KMS-11 (cell line): ENCODE results near the gene JUND.

Experiments
- H2AFZ ChIP-seq: fragments of 200-600 bp; sonication (generic); 2 replicates; pipeline ENCODE4 v1.6.1; 2016; ENCODE audit warnings: antibody characterized with exemption, mixed run types, low read depth
- H3K27ac ChIP-seq: fragments of 200-600 bp; sonication (generic); 2 replicates; pipeline ENCODE4 v1.6.1; 2016; ENCODE audit warnings: mild to moderate bottlenecking, mixed run types
- H3K27me3 ChIP-seq: fragments of 200-600 bp; sonication (generic); 2 replicates; pipeline ENCODE4 v1.6.1; 2017; ENCODE audit warnings: mild to moderate bottlenecking, low read depth, mixed run types, moderate library complexity; ENCODE audit not compliant: insufficient read depth
- H3K36me3 ChIP-seq: fragments of 200-600 bp; sonication (generic); 2 replicates; pipeline ENCODE4 v1.6.1; 2017; ENCODE audit warnings: mild to moderate bottlenecking, mixed run types; ENCODE audit not compliant: insufficient read depth
- H3K4me1 ChIP-seq: fragments of 200-600 bp; sonication (generic); 2 replicates; pipeline ENCODE4 v1.6.1; 2016; ENCODE audit warnings: mild to moderate bottlenecking, low read depth, mixed run types; ENCODE audit not compliant: poor library complexity, severe bottlenecking
- H3K4me2 ChIP-seq: fragments of 200-600 bp; sonication (generic); 2 replicates; pipeline ENCODE4 v1.7.0; 2016; ENCODE audit warnings: mild to moderate bottlenecking, mixed run types
- H3K4me3 ChIP-seq: fragments of 200-600 bp; sonication (generic); IDR thresholded peaks from 2 replicates; pipeline ENCODE4 v1.6.1; 2017; ENCODE audit warnings: low read depth, low read length, mixed read lengths; ENCODE audit not compliant: insufficient read depth
- H3K79me2 ChIP-seq: fragments of 200-600 bp; sonication (generic); 2 replicates; pipeline ENCODE4 v1.6.1; 2016; ENCODE audit warnings: low read depth, mixed run types; ENCODE audit not compliant: insufficient read depth
- H3K9ac ChIP-seq: fragments of 200-600 bp; sonication (generic); 2 replicates; pipeline ENCODE4 v1.6.1; 2016; ENCODE audit warnings: mild to moderate bottlenecking, mixed run types
- H4K20me1 ChIP-seq: fragments of 200-600 bp; sonication (generic); 2 replicates; pipeline ENCODE4 v1.6.1; 2016; ENCODE audit warnings: mild to moderate bottlenecking, mixed run types; ENCODE audit not compliant: insufficient read depth
- CTCF ChIP-seq: fragments of 200-600 bp; sonication (generic); conservative IDR thresholded peaks from 2 replicates; pipeline ENCODE4 v1.6.1; 2017; ENCODE audit warnings: low read depth, mild to moderate bottlenecking, antibody characterized with exemption, low read length, moderate library complexity, mixed read lengths

The JUND gene

GRCh38 chr19:18312092-18312534 lies 30.7 kb upstream of the JUND start:
- H3K4me3 ChIP-seq: no peak overlapping the region

DNA sequence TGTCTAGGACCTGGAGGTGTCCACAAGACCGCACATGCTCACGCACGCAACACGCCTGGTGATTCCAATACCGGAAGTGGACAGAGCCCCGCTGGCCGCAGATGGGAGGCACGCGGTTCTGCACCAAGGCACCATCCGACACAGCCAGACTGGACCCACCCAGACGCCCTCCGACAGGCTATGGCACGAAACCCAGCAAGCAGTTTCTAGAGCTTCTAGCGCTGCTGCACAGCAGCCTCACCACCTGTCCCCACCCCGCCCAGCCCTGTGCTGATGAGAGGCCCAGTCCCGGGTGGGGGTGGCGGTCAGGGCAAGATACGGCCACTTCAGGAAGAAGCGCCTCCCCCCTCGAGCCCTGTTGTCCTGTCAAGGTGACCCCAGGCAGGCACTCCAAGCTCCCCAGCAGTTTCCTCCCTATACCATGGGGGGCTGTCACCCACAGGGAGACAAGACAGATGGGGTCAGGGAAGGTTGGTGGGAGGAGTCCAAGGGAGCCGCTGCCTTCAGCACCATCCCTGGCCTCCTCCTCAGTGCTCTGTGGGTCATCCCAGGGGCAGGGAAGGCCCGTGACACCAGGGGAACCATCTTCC lies 30.2 kb upstream of the JUND start:
- no peak overlapping the region for H3K9ac ChIP-seq
- H3K4me2 ChIP-seq: no peak overlapping the region
- no peaks in the 10 kb centered on the region for H3K27me3 ChIP-seq
- no peak overlapping the region for H2AFZ ChIP-seq
- H3K4me3 ChIP-seq: no peak overlapping the region
- H3K36me3 ChIP-seq: no peaks in the 10 kb centered on the region; the same call in 1 of the 2 replicates
- H3K27ac ChIP-seq: no peak overlapping the region
- no peaks in the 10 kb centered on the region; the same call in 1 of the 2 replicates for H3K79me2 ChIP-seq
- no peak for TF ChIP-seq CTCF
- no peaks in the 10 kb centered on the region for H3K4me1 ChIP-seq
- no peaks in the 10 kb centered on the region for H4K20me1 ChIP-seq

More at GRCh38 chr19:18312092-18312534, 30.7 kb upstream of the JUND start:
- H2AFZ ChIP-seq: no peak overlapping the region
- H3K4me1 ChIP-seq: no peaks in the 10 kb centered on the region
- no peaks in the 10 kb centered on the region for H3K27me3 ChIP-seq
- H3K36me3 ChIP-seq: no peaks in the 10 kb centered on the region; the same call in 1 of the 2 replicates
- no peak overlapping the region for H3K4me2 ChIP-seq
- no peaks in the 10 kb centered on the region; the same call in 1 of the 2 replicates for H3K79me2 ChIP-seq
- TF ChIP-seq CTCF: no peak
- H4K20me1 ChIP-seq: no peaks in the 10 kb centered on the region
- H3K27ac ChIP-seq: no peak overlapping the region
- H3K9ac ChIP-seq: no peak overlapping the region

DNA sequence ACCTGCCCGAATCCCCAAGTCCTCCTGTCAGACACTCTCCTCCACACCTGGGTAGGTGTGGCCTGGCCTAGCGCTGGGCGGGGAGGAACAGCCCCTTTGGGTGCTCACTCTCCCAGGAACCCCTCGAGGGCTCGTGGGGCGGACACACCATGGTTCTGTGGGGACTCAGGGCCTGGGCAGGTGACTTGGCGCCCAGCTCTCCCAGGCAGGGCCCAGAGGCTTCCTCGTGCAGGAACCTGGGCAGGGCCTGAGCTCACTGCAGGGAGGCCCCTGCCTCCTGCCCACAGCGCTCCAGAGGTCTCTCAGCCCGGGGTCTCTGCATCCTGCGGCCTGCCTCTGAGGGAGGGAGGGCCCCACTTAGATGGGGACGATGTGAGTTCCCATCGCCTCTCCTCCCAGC lies 29.5 kb upstream of the JUND start:
- H3K4me3 ChIP-seq: no peak overlapping the region
- H3K9ac ChIP-seq: no peak overlapping the region
- H2AFZ ChIP-seq: no peak overlapping the region
- no peaks in the 10 kb centered on the region for H4K20me1 ChIP-seq
- H3K4me1 ChIP-seq: peaks cover 4% of the 10 kb centered on the region
- no peaks in the 10 kb centered on the region; the same call in 1 of the 2 replicates for H3K79me2 ChIP-seq
- H3K36me3 ChIP-seq: no peaks in the 10 kb centered on the region; the same call in 1 of the 2 replicates
- TF ChIP-seq CTCF: no peak
- no peak overlapping the region for H3K27ac ChIP-seq
- H3K4me2 ChIP-seq: no peak overlapping the region
- H3K27me3 ChIP-seq: no peaks in the 10 kb centered on the region

GRCh38 chr19:18310118-18310909 lies 28.9 kb upstream of the JUND start:
- H3K4me1 ChIP-seq: peaks cover 10% of the 10 kb centered on the region
- no peaks in the 10 kb centered on the region for H4K20me1 ChIP-seq
- H3K4me2 ChIP-seq: no peak overlapping the region
- H3K36me3 ChIP-seq: no peaks in the 10 kb centered on the region; the same call in 1 of the 2 replicates
- no peak overlapping the region for H3K27ac ChIP-seq
- no peaks in the 10 kb centered on the region; the same call in 1 of the 2 replicates for H3K79me2 ChIP-seq
- H3K9ac ChIP-seq: no peak overlapping the region
- H3K27me3 ChIP-seq: no peaks in the 10 kb centered on the region
- H3K4me3 ChIP-seq: no peak overlapping the region
- H2AFZ ChIP-seq: no peak overlapping the region
- no peak for TF ChIP-seq CTCF
